OCI-LY7 (cell line): ENCODE results near the gene IKZF3. TPM values are rescaled to one million over a fixed set of nuclear protein-coding genes. Genes with fewer than 3 reads are reported as not detected.

ENCODE experiments used
- BruUV-seq: library from RNA; stranded (reverse); fragments of 400-500 nt; replicated peaks from 2 replicates; lab custom pipeline; 2021; lab: Mats Ljungman, UMichigan
- CTCF ChIA-PET: fragments of 300-600 bp; sonication (Branson Sonifier 250); formaldehyde crosslinking; loops from one replicate; lab custom pipeline; 2022; ENCODE audit warnings: antibody characterized with exemption; ENCODE audit not compliant: unreplicated experiment; lab: Charles Lee
- POLR2A ChIA-PET: fragments of 300-600 bp; sonication (Branson Sonifier 250); formaldehyde crosslinking; loops from one replicate; lab custom pipeline; 2022; ENCODE audit warnings: antibody characterized with exemption; lab: Charles Lee
- DNase-seq: peaks from one replicate; pipeline ENCODE4 v3.0.0-alpha.2; 2015; ENCODE audit warnings: low spot score
- H2AFZ ChIP-seq: fragments of 200-600 bp; sonication (generic), shearing (Covaris generic); 2 replicates; pipeline ENCODE4 v1.6.1; 2014; ENCODE audit warnings: mild to moderate bottlenecking, antibody characterized with exemption, low read length, moderate library complexity
- H3K27ac ChIP-seq: fragments of 200-600 bp; sonication (generic); 2 replicates; pipeline ENCODE4 v1.5.1; 2014; ENCODE audit warnings: mixed run types, low read depth, mild to moderate bottlenecking, moderate library complexity, low read length, inconsistent platforms; ENCODE audit not compliant: poor library complexity, severe bottlenecking
- H3K36me3 ChIP-seq: fragments of 200-600 bp; sonication (generic); 2 replicates; pipeline ENCODE4 v1.6.1; 2014; ENCODE audit warnings: mild to moderate bottlenecking, antibody characterized with exemption, low read length, moderate library complexity, mixed read lengths; ENCODE audit not compliant: insufficient read depth
- H3K4me1 ChIP-seq: fragments of 200-600 bp; sonication (generic); 2 replicates; pipeline ENCODE4 v1.5.1; 2014; ENCODE audit warnings: mild to moderate bottlenecking, low read length; ENCODE audit not compliant: insufficient read depth, poor library complexity, severe bottlenecking
- H3K4me2 ChIP-seq: fragments of 200-600 bp; sonication (generic); 2 replicates; pipeline ENCODE4 v1.6.1; 2014; ENCODE audit warnings: mild to moderate bottlenecking, low read length
- H3K4me3 ChIP-seq: fragments of 200-600 bp; sonication (generic); 2 replicates; pipeline ENCODE4 v1.5.1; 2014; ENCODE audit warnings: mild to moderate bottlenecking, low read depth, low read length; ENCODE audit not compliant: poor library complexity, severe bottlenecking
- H3K79me2 ChIP-seq: fragments of 200-600 bp; sonication (generic); 2 replicates; pipeline ENCODE4 v1.6.1; 2016; ENCODE audit warnings: low read depth, mild to moderate bottlenecking, low read length, moderate library complexity, mixed read lengths; ENCODE audit not compliant: insufficient read depth
- H3K9me2 ChIP-seq: fragments of 200-600 bp; sonication (generic); 2 replicates; pipeline ENCODE4 v1.6.1; 2016; ENCODE audit warnings: mild to moderate bottlenecking, low read length, mixed read lengths; ENCODE audit not compliant: insufficient read depth
- H3K9me3 ChIP-seq: fragments of 200-600 bp; sonication (generic); 2 replicates; pipeline ENCODE4 v1.6.1; 2014; ENCODE audit warnings: mild to moderate bottlenecking, mixed run types, low read length, mixed read lengths
- H4K20me1 ChIP-seq: fragments of 200-600 bp; sonication (generic); 2 replicates; pipeline ENCODE4 v1.6.1; 2014; ENCODE audit warnings: mild to moderate bottlenecking, antibody characterized with exemption, low read length, moderate library complexity, mixed read lengths; ENCODE audit not compliant: insufficient read depth
- EZH2phosphoT487 ChIP-seq: fragments of 200-600 bp; sonication (generic); IDR thresholded peaks from 2 replicates; pipeline ENCODE4 v1.6.1; 2018; ENCODE audit warnings: low read depth, borderline replicate concordance, mild to moderate bottlenecking, mixed run types, antibody characterized with exemption, low read length, moderate library complexity, mixed read lengths
- intact Hi-C: fragments of 100-400 bp; cut with micrococcal nuclease; formaldehyde crosslinking; loops from one replicate; pipeline ENCODE4 v1.10.0; 2022; ENCODE audit not compliant: unreplicated experiment
- total RNA-seq, 2 experiments: library from RNA; depleted of rRNA in 1 of 2; stranded (reverse); fragments of >200 nt in 1 of 2; shearing (Covaris generic) in 1 of 2; gene quantifications; 2 replicates each; pipeline ENCODE4 v1.2.3, GENCODE V29; 2014 to 2022
- TF ChIP-seq, protein P1 (sequence below): fragments of 200-600 bp; sonication (generic); conservative IDR thresholded peaks from 2 replicates; pipeline ENCODE4 v1.5.1; 2014; ENCODE audit warnings: mild to moderate bottlenecking, antibody characterized with exemption, low read length, moderate library complexity, mixed read lengths

The IKZF3 gene
- total RNA-seq, 2 experiments from 2014 or later: 54.7 to 134 TPM

DNA sequence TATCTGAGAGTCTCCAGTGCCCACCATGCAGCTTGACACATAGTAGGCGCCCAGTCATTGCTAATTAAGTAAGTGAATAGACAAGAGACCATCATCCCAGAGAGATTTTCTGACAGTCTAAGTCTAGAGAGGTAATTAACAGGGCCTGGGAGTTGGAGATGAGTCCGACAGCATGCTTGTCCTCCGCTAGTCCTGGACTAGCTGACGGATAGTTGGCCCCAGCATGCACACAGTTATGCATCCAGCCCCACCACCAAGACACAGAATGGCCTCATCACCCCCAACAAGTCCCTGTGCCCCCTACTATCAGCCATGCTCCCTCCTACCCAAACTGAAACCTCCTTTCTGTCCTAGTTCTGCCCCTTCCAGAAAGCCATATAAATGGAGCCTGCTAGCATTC, 116.4 kb downstream of the IKZF3 start:
- no peaks in the 10 kb centered on the region for H3K9me2 ChIP-seq
- DNase-seq: no peak
- H3K36me3 ChIP-seq: no peaks in the 10 kb centered on the region
- intact Hi-C loops: no loop called here
- no peak for TF ChIP-seq EZH2phosphoT487
- H3K9me3 ChIP-seq: no peaks in the 10 kb centered on the region
- no peak overlapping the region for H2AFZ ChIP-seq
- no peak overlapping the region for H3K4me2 ChIP-seq
- ChIA-PET CTCF (no interaction called here), POLR2A (no interaction called here)
- H3K4me3 ChIP-seq: no peak overlapping the region
- no TSS peak for BruUV-seq
- H3K4me1 ChIP-seq: peaks cover 12% of the 10 kb centered on the region
- no peaks in the 10 kb centered on the region for H4K20me1 ChIP-seq
- H3K27ac ChIP-seq: no peak overlapping the region
- H3K79me2 ChIP-seq: no peaks in the 10 kb centered on the region

DNA sequence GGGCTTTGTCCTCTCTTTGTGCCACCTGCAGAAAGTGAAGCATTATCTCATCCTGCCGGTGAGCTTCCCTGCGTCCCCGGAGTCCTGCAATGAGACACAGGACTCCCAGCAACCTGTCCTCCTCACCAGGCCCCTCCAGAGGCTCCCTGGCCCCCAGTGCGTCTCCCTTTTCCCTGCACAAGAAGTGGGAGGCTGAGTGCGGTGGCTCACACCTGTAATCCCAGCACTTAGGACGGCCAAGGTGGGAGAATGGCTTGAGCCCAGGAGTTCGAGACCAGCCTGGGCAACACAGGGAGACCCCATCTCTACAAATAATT, 118.0 kb downstream of the IKZF3 start:
- POLR2A ChIA-PET: no interaction called here

DNA sequence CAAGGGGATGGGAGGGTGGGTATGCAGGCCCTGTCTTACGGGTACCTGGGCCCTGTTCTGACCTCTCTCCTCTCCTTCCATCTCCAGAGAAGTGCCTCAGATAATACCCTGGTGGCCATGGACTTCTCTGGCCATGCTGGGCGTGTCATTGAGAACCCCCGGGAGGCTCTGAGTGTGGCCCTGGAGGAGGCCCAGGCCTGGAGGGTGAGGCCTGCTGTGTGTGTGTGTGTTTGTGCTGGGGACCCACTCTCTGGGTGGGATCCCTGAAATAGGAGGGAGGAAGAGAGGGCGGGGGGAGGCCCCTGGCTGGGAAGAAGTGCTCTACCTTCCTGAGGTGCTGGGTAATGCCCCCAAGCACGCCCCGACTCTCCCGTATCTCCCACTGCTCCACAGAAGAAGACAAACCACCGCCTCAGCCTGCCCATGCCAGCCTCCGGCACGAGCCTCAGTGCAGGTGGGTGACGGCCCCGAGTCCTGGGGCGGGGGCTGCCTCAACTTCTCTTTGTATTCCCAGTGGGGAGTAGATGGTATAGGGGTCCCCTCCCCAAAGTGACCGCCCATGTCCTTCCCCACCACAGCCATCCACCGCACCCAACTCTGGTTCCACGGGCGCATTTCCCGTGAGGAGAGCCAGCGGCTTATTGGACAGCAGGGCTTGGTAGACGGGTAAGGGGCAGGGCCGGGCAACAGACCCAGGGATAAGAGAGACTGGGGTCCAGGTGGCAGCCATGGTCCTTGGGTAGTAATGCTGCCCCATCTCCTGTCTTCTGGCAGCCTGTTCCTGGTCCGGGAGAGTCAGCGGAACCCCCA, 118.6 kb downstream of the IKZF3 start:
- no peak overlapping the region for H3K4me3 ChIP-seq
- H3K9me2 ChIP-seq: no peaks in the 10 kb centered on the region
- DNase-seq: no peak
- no peak overlapping the region for H3K27ac ChIP-seq
- H3K79me2 ChIP-seq: no peaks in the 10 kb centered on the region
- ChIA-PET CTCF (interaction anchor here (0.6 kb wide), 1 partner anchor 32 kb away, joined by 3 read pairs; no protein-coding TSS in a partner anchor), POLR2A (no interaction called here)
- peaks cover 3% of the 10 kb centered on the region for H3K4me1 ChIP-seq
- no peak overlapping the region for H2AFZ ChIP-seq
- no peaks in the 10 kb centered on the region for H3K9me3 ChIP-seq
- no TSS peak for BruUV-seq
- intact Hi-C loops: no loop called here
- H3K36me3 ChIP-seq: no peaks in the 10 kb centered on the region
- H4K20me1 ChIP-seq: no peaks in the 10 kb centered on the region
- no peak overlapping the region for H3K4me2 ChIP-seq
- no peak for TF ChIP-seq EZH2phosphoT487
- TF ChIP-seq, protein P1, sequence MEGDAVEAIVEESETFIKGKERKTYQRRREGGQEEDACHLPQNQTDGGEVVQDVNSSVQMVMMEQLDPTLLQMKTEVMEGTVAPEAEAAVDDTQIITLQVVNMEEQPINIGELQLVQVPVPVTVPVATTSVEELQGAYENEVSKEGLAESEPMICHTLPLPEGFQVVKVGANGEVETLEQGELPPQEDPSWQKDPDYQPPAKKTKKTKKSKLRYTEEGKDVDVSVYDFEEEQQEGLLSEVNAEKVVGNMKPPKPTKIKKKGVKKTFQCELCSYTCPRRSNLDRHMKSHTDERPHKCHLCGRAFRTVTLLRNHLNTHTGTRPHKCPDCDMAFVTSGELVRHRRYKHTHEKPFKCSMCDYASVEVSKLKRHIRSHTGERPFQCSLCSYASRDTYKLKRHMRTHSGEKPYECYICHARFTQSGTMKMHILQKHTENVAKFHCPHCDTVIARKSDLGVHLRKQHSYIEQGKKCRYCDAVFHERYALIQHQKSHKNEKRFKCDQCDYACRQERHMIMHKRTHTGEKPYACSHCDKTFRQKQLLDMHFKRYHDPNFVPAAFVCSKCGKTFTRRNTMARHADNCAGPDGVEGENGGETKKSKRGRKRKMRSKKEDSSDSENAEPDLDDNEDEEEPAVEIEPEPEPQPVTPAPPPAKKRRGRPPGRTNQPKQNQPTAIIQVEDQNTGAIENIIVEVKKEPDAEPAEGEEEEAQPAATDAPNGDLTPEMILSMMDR: no peak

More for the DNA sequence above, 118.0 kb downstream of the IKZF3 start:
- no peaks in the 10 kb centered on the region for H3K4me1 ChIP-seq
- H4K20me1 ChIP-seq: no peaks in the 10 kb centered on the region
- BruUV-seq: no TSS peak
- no peaks in the 10 kb centered on the region for H3K9me2 ChIP-seq
- no peaks in the 10 kb centered on the region for H3K9me3 ChIP-seq
- intact Hi-C loops: no loop called here
- no peak overlapping the region for H3K4me3 ChIP-seq
- no peaks in the 10 kb centered on the region for H3K36me3 ChIP-seq
- H2AFZ ChIP-seq: no peak overlapping the region
- DNase-seq: no peak
- H3K4me2 ChIP-seq: no peak overlapping the region
- H3K79me2 ChIP-seq: no peaks in the 10 kb centered on the region
- CTCF ChIA-PET: no interaction called here
- no peak overlapping the region for H3K27ac ChIP-seq
- TF ChIP-seq, protein P1: no peak
- TF ChIP-seq EZH2phosphoT487: no peak
